HepG2 (cell line): ENCODE measurements around the gene HCRT.

ENCODE experiments used
- CTCF ChIP-seq: sonication (generic); formaldehyde crosslinking; IDR thresholded peaks from 2 replicates; pipeline ENCODE4 v1.5.0; 2020; ENCODE audit warnings: mild to moderate bottlenecking, missing genetic modification reagents, moderate library complexity
- EP300 ChIP-seq, 3 experiments: sonication (generic) in 1 of 3; formaldehyde crosslinking in 1 of 3; IDR thresholded peaks; 2 replicates each; pipeline versions ENCODE4 v1.5.1 to v1.6.1; 2011 to 2020; ENCODE audit warnings: low read depth in 2 of 3, low read length in 2 of 3, borderline replicate concordance in 1 of 3, improper control_type of control experiment in 1 of 3, mild to moderate bottlenecking in 1 of 3, missing genetic modification reagents in 1 of 3, moderate library complexity in 1 of 3
- FOXA3 ChIP-seq: IDR thresholded peaks from 2 replicates; pipeline ENCODE4 v1.6.1; 2016; ENCODE audit warnings: missing genetic modification reagents, missing compliant biosample characterization
- NPAS2 ChIP-seq: sonication (generic); formaldehyde crosslinking; IDR thresholded peaks from 2 replicates; pipeline ENCODE4 v1.8.0; 2022; ENCODE audit warnings: mild to moderate bottlenecking, missing genetic modification reagents, borderline replicate concordance
- NR0B2 ChIP-seq: sonication (generic); formaldehyde crosslinking; IDR thresholded peaks from 2 replicates; pipeline ENCODE4 v1.4.0; 2020; ENCODE audit warnings: mild to moderate bottlenecking, missing genetic modification reagents
- POLR2AphosphoS5 ChIP-seq: IDR thresholded peaks from 2 replicates; pipeline ENCODE4 v1.6.1; 2012; ENCODE audit warnings: low read depth, low read length
- RAD21 ChIP-seq: fragments of 450-650 bp; formaldehyde crosslinking; IDR thresholded peaks from 2 replicates; pipeline ENCODE4 v1.5.0; 2020; ENCODE audit warnings: mild to moderate bottlenecking
- ZNF629 ChIP-seq: sonication (generic); formaldehyde crosslinking; conservative IDR thresholded peaks from 2 replicates; pipeline ENCODE4 v1.5.0; 2020; ENCODE audit warnings: missing genetic modification reagents
- TF ChIP-seq, protein P1 (sequence below): sonication (generic); formaldehyde crosslinking; IDR thresholded peaks from 2 replicates; pipeline ENCODE4 v1.4.0; 2020; ENCODE audit warnings: low read depth, mild to moderate bottlenecking, missing genetic modification reagents

DNA sequence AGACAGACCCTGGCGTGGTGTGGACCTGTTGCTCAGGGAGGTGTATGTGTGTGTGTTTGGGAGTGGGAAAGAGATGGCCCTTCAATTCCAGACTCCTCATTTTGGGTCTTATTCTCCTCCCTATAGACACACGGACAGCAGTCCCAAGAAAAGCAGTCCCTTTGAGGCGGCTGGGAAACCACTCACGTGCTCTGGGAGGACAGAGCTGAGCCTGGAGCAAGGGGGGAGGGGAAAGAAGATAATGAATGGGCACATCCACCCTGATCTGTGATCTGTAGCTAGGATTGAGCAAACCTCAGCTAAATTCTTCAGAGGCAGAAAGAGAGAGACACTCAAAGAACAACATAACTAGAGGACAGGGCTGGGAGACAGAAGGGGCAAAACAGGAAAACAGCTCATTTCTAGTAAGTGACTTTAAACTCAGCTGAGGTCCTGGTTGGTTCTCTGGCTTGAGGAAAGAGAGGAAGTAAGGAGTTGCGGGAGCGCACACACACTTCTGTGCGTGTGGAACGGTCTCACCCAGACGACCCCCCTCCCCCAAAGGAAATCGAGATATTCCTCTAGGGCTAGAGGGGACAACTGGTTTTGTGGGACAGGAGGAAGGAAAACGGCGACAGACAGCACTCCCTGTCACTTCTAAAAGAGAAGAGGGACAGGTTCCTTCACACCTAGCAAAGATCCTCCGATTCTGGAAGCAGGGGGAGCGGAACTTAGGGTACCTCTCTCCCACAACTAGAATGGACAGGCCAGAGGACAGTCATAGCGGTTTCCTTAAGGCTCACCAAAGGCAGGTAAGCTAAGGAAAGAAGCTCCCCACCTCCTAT, 31.1 kb downstream of the HCRT start:
- TF ChIP-seq CTCF (CRISPR knock-in tag) = no peak; the same call in 1 of the 2 replicates
- TF ChIP-seq EP300 (IDR thresholded peaks at IDR 0.05; ENCODE audit: low read depth in 2 of 2, low read length in 2 of 2) = no peak
- no peak for TF ChIP-seq EP300 (CRISPR knock-in tag; IDR thresholded peaks at IDR 0.05; ENCODE audit: borderline replicate concordance)
- no peak for TF ChIP-seq NPAS2
- TF ChIP-seq POLR2AphosphoS5 = no peak
- TF ChIP-seq ZNF629 = peak; percentile 56; the same call in 1 of the 2 replicates
- no peak for TF ChIP-seq FOXA3
- TF ChIP-seq NR0B2 (CRISPR knock-in tag) = peak; percentile 92
- TF ChIP-seq, protein P1, sequence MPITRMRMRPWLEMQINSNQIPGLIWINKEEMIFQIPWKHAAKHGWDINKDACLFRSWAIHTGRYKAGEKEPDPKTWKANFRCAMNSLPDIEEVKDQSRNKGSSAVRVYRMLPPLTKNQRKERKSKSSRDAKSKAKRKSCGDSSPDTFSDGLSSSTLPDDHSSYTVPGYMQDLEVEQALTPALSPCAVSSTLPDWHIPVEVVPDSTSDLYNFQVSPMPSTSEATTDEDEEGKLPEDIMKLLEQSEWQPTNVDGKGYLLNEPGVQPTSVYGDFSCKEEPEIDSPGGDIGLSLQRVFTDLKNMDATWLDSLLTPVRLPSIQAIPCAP (CRISPR knock-in tag) = no peak
- no peak for TF ChIP-seq RAD21 (CRISPR knock-in tag)
